ENCODE measurements around the gene GNA12.

The GNA12 gene

GRCh38 chr7:2781636-2782035, 62.5 kb downstream of the GNA12 start:
- DNase-seq (ENCODE audit: low read depth in 1 of 2, low spot score in 1 of 2), result no peak
- Histone ChIP-seq H3K4me3 (replicated peaks; ENCODE audit: insufficient read depth, low read length) (no peak overlapping the region), H3K27ac (replicated peaks) (no peak overlapping the region), H3K27me3 (ENCODE audit: insufficient read depth, poor library complexity, severe bottlenecking) (no peaks in the 10 kb centered on the region)
- no peak for TF ChIP-seq POLR2AphosphoS5 (IDR thresholded peaks at IDR 0.05; ENCODE audit: low read depth)
- TF ChIP-seq GABPA (IDR thresholded peaks at IDR 0.05; ENCODE audit: low read depth), result no peak
- no peak for TF ChIP-seq SPI1 (IDR thresholded peaks at IDR 0.05; ENCODE audit: borderline replicate concordance, low read depth)
- no peak for TF ChIP-seq REST (IDR thresholded peaks at IDR 0.05; ENCODE audit: insufficient replicate concordance, low read depth)
- TF ChIP-seq, protein P1, sequence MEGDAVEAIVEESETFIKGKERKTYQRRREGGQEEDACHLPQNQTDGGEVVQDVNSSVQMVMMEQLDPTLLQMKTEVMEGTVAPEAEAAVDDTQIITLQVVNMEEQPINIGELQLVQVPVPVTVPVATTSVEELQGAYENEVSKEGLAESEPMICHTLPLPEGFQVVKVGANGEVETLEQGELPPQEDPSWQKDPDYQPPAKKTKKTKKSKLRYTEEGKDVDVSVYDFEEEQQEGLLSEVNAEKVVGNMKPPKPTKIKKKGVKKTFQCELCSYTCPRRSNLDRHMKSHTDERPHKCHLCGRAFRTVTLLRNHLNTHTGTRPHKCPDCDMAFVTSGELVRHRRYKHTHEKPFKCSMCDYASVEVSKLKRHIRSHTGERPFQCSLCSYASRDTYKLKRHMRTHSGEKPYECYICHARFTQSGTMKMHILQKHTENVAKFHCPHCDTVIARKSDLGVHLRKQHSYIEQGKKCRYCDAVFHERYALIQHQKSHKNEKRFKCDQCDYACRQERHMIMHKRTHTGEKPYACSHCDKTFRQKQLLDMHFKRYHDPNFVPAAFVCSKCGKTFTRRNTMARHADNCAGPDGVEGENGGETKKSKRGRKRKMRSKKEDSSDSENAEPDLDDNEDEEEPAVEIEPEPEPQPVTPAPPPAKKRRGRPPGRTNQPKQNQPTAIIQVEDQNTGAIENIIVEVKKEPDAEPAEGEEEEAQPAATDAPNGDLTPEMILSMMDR (IDR thresholded peaks at IDR 0.05; ENCODE audit: insufficient read depth, low read length), result no peak

- Histone ChIP-seq H3K27me3 (ENCODE audit: insufficient read depth, poor library complexity, severe bottlenecking) (no peaks in the 10 kb centered on the region), H3K4me3 (replicated peaks; ENCODE audit: insufficient read depth, low read length) (no peak overlapping the region), H3K27ac (replicated peaks) (no peak overlapping the region)
- no peak for DNase-seq (ENCODE audit: low read depth in 1 of 2, low spot score in 1 of 2)
- TF ChIP-seq REST (IDR thresholded peaks at IDR 0.05; ENCODE audit: insufficient replicate concordance, low read depth) (no peak), POLR2AphosphoS5 (IDR thresholded peaks at IDR 0.05; ENCODE audit: low read depth) (no peak), GABPA (IDR thresholded peaks at IDR 0.05; ENCODE audit: low read depth) (no peak), SPI1 (IDR thresholded peaks at IDR 0.05; ENCODE audit: borderline replicate concordance, low read depth) (no peak)
- TF ChIP-seq, protein P1 (IDR thresholded peaks at IDR 0.05; ENCODE audit: insufficient read depth, low read length), result no peak
Observed at GRCh38 chr7:2779051-2779450, 65.1 kb downstream of the GNA12 start.

GRCh38 chr7:2777898-2778535, 66.1 kb downstream of the GNA12 start:
- Histone ChIP-seq H3K27ac (replicated peaks) (no peak overlapping the region), H3K4me3 (replicated peaks; ENCODE audit: insufficient read depth, low read length) (no peak overlapping the region), H3K27me3 (ENCODE audit: insufficient read depth, poor library complexity, severe bottlenecking) (no peaks in the 10 kb centered on the region)
- TF ChIP-seq, protein P1 (IDR thresholded peaks at IDR 0.05; ENCODE audit: insufficient read depth, low read length), result no peak
- no peak for TF ChIP-seq SPI1 (IDR thresholded peaks at IDR 0.05; ENCODE audit: borderline replicate concordance, low read depth)
- TF ChIP-seq REST (IDR thresholded peaks at IDR 0.05; ENCODE audit: insufficient replicate concordance, low read depth), result no peak
- no peak for TF ChIP-seq POLR2AphosphoS5 (IDR thresholded peaks at IDR 0.05; ENCODE audit: low read depth)
- TF ChIP-seq GABPA (IDR thresholded peaks at IDR 0.05; ENCODE audit: low read depth), result no peak
- no peak for DNase-seq (ENCODE audit: low read depth in 1 of 2, low spot score in 1 of 2)

All from HL-60 (cell line).